HG02610 (cell line): ENCODE data around the gene ANG.
"Not testable (repeated sequence)": the region's sequence is repeated elsewhere in the genome, so short reads cannot be mapped to it uniquely, and the experiment has no call there.

Source experiments
- ATAC-seq: cut with Tn5 transposase; IDR thresholded peaks from one replicate; pipeline ENCODE4 v1.9.1; 2021; ENCODE audit warnings: mild to moderate bottlenecking, moderate library complexity; ENCODE audit not compliant: unreplicated experiment

The ANG gene

GRCh38 chr14:20734430-20734806, 45.9 kb downstream of the ANG start:
- peak; percentile 58 for ATAC-seq

GRCh38 chr14:20738292-20738691, 49.7 kb downstream of the ANG start:
- not testable (repeated sequence) for ATAC-seq

GRCh38 chr14:20742132-20742531, 53.6 kb downstream of the ANG start:
- ATAC-seq = no peak

GRCh38 chr14:20743556-20743955, 55.0 kb downstream of the ANG start:
- ATAC-seq = no peak
